Lower lobe of right lung (tissue), 2 donors: ENCODE results near the gene ANGPTL4. TPM values are rescaled to one million over a fixed set of nuclear protein-coding genes. Genes with fewer than 3 reads are reported as not detected.
"Not testable (repeated sequence)": the region's sequence is repeated elsewhere in the genome, so short reads cannot be mapped to it uniquely, and the experiment has no call there.

Experiments
- ATAC-seq, 2 donors: fragments of 200-7000 bp; cut with Tn5 transposase; one replicate each; pipeline ENCODE4 v1.9.1; 2020 to 2022; ENCODE audit warnings: mild to moderate bottlenecking in 2 of 2, moderate library complexity in 2 of 2
- DNase-seq: peaks from one replicate; pipeline ENCODE4 v3.0.0-alpha.2; 2020
- H3K27ac ChIP-seq: fragments of 200-600 bp; one replicate; pipeline ENCODE4 v1.8.0; 2022
- H3K27me3 ChIP-seq: fragments of 200-600 bp; one replicate; pipeline ENCODE4 v1.8.0; 2022; ENCODE audit warnings: low read depth
- H3K36me3 ChIP-seq: fragments of 200-600 bp; one replicate; pipeline ENCODE4 v1.8.0; 2022; ENCODE audit warnings: mild to moderate bottlenecking
- H3K4me1 ChIP-seq: fragments of 200-600 bp; one replicate; pipeline ENCODE4 v1.8.0; 2022
- H3K4me3 ChIP-seq: fragments of 200-600 bp; one replicate; pipeline ENCODE4 v1.8.0; 2022; ENCODE audit warnings: mild to moderate bottlenecking
- H3K9me3 ChIP-seq: fragments of 200-600 bp; one replicate; pipeline ENCODE4 v1.8.0; 2022
- intact Hi-C: fragments of 100-400 bp; cut with DNase I; formaldehyde crosslinking; loops from one replicate; pipeline ENCODE4 v1.11.0; 2022
- total RNA-seq: library from RNA; stranded (reverse); fragmentation: NEBNext Ultra II Directional; extraction: Animal tissue kit (Norgen Biotek cat#: 25700); gene quantifications from one replicate; pipeline ENCODE4 v1.2.1, GENCODE V29; 2021
- TF ChIP-seq, protein P1 (sequence below): fragments of 200-600 bp; IDR thresholded peaks from one replicate; pipeline ENCODE4 v1.8.0; 2022; ENCODE audit warnings: antibody characterized with exemption, mild to moderate bottlenecking
- donor health status: DM: no; HTN: yes; CAD: no; lungs with severe emphysema.

The ANGPTL4 gene
- total RNA-seq, 1 donor from 2014 or later = 11.0 TPM

DNA sequence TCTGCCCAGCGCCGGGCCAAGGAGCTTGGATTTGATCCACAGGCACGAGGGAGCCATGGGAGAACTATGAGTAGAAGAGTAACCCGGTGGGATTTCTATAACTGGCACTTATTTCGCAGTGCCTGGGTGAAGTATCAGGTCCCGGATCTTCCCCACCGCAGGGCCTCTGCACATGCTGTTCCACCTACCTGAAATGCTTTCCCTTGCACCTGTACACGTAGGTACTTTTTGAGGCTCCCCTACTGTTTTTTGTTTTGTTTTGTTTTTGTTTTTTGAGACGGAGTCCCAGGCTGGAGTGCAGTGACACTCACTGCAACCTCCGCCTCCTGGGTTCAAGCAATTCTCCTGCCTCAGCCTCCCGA, 20.5 kb upstream of the ANGPTL4 start:
- DNase-seq (no peak), ATAC-seq (no peak)
- Histone ChIP-seq H3K4me1 (peaks cover 44% of the 10 kb centered on the region), H3K36me3 (no peaks in the 10 kb centered on the region), H3K27me3 (peaks cover 4% of the 10 kb centered on the region), H3K27ac (peak overlapping the region; percentile 97), H3K4me3 (peak overlapping the region; percentile 79), H3K9me3 (no peaks in the 10 kb centered on the region)
- TF ChIP-seq, protein P1, sequence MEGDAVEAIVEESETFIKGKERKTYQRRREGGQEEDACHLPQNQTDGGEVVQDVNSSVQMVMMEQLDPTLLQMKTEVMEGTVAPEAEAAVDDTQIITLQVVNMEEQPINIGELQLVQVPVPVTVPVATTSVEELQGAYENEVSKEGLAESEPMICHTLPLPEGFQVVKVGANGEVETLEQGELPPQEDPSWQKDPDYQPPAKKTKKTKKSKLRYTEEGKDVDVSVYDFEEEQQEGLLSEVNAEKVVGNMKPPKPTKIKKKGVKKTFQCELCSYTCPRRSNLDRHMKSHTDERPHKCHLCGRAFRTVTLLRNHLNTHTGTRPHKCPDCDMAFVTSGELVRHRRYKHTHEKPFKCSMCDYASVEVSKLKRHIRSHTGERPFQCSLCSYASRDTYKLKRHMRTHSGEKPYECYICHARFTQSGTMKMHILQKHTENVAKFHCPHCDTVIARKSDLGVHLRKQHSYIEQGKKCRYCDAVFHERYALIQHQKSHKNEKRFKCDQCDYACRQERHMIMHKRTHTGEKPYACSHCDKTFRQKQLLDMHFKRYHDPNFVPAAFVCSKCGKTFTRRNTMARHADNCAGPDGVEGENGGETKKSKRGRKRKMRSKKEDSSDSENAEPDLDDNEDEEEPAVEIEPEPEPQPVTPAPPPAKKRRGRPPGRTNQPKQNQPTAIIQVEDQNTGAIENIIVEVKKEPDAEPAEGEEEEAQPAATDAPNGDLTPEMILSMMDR = no peak
- intact Hi-C loops = no loop called here

DNA sequence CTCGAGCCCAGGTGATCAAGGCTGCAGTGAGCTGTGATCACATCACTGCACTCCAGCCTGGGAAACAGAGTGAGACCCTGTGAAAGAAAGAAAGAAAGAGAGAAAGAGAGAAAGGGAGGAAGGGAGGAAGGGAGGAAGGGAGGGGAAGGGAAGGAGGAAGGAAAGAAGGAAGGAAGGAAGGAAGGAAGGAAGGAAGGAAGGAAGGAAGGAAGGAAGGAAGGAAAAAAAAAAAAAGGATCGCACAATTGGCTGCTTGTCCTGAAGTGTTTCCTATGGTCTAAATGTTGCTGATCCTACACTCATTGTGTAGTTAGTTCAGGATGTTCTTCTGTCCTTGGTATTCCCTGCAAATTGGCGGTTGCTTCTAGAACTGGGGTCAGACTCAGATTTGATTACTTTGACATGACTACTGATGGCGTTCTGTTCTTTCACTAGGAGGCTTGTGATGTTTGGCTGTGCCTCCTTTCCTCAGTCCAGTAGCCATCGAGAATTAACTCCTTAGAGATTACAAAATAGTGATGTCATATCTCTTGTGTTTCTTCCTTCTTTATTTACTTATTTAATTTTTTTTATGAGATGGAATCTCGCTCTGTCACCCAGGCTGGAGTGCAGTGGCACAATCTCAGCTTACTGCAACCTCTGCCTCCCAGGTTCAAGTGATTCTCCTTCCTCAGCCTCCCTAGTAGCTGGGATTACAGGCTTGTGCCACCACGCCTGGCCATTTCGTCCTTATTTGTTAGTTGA, 14.2 kb upstream of the ANGPTL4 start:
- H3K27me3 ChIP-seq, H3K9me3 ChIP-seq, H3K4me3 ChIP-seq, intact Hi-C loops, DNase-seq, H3K27ac ChIP-seq, ATAC-seq, H3K36me3 ChIP-seq: not testable (repeated sequence)
- H3K4me1 ChIP-seq = peaks cover 17% of the 10 kb centered on the region

DNA sequence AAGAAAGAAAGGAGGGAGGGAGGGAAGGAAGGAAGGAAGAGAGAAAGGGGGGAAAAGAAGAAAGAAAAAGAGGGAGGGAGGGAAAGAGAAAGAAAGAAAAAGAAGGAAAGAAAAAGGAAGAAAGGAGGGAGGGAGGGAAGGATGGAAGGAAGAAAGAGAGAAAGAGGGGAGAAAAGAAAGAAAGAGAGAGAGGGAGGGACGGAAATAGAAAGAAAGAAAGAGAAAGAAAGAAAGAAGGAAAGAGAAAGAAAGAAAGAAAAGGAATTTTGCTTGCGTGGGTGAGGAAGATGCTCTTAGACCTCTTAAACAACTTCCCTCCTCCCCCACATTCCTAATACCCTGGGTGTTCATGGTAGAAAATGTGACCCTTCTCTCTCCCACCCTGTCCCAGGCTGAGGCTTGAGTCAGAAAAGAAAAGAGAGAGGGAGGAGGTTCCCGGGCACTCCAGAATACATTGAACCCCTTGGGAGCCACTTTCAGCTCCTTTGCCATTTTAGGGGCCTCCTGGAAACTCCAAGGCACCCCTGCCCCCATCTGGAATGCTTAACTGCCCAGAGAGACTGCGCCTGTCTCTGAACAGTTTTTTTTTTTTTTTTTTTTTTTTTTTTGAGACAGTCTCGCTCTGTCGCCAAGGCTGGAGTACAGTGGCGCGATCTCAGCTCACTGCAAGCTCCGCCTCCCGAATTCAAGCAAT, 11.7 kb upstream of the ANGPTL4 start:
- intact Hi-C loops = no loop called here
- Histone ChIP-seq H3K4me3 (peak overlapping the region; percentile 18), H3K4me1 (peaks cover 31% of the 10 kb centered on the region), H3K27me3 (no peaks in the 10 kb centered on the region), H3K9me3 (no peaks in the 10 kb centered on the region), H3K36me3 (no peaks in the 10 kb centered on the region), H3K27ac (peak overlapping the region; percentile 46)
- DNase-seq (no peak), ATAC-seq (peak in 1 of 2 donors; percentile 29)
- TF ChIP-seq, protein P1 = no peak

DNA sequence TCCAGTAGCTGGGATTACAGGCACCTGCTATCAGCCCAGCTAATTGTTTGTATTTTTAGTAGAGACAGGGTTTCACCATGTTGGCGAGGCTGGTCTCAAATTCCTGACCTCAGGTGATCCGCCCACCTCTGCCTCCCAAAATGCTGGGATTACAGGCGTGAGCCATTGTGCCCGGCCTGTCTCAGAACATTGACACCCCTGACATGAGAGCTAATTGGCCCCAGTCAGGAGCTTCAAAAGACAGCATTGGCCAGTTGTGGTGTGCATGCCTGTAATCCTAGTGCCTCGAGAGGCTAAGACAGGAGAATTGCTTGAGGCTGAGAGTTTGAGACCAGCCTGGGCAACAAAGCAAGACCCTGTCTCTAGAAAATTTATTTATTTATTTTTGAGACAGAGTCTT, 11.1 kb upstream of the ANGPTL4 start:
- ATAC-seq = peak in 1 of 2 donors; percentile 5
- H3K9me3 ChIP-seq, DNase-seq, H3K27me3 ChIP-seq, intact Hi-C loops, H3K36me3 ChIP-seq, H3K4me3 ChIP-seq: not testable (repeated sequence)
- H3K4me1 ChIP-seq = peaks cover 31% of the 10 kb centered on the region
- H3K27ac ChIP-seq = peak overlapping the region; percentile 46

DNA sequence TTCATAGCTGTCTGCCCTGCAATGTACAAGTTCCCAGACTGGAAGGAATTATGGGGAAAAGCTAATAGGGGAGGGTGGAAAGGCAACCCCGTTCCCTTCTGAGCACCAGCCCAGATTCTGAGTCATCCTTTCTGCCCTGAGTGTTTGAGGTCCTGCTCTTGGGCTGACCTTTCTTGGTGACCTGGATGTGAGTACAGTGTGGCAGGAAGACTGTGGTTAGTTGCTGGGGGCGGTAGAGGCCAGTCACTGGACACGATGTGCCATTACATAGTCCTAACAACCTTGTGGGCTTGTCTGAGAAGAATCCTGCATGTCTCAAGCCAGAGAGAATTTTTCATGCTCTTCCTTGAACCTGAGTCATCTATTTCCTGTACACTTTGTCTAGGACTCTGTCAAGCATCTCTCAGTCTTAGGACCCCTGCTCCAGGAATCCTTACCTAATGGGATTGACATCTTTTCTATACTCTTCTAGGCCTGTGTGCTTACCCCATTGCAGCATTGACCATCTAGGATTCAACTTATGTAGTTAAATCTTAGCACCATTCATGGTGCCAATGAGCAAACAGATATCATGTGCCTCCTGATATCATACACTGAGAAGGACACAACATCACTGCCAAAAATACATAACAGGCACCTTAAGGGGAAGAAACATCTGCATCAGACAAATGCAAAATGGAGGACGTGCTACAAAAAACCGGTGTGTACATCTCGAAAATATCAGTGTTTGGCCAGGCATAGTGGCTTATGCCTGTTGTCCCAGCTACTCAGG, 8.1 kb upstream of the ANGPTL4 start:
- peaks cover 31% of the 10 kb centered on the region for H3K4me1 ChIP-seq
- no peaks in the 10 kb centered on the region for H3K27me3 ChIP-seq
- DNase-seq (no peak), ATAC-seq (peak; percentile 81 to 84)
- peak overlapping the region; percentile 6 for H3K27ac ChIP-seq
- intact Hi-C loops = no loop called here
- H3K9me3 ChIP-seq = no peaks in the 10 kb centered on the region
- H3K36me3 ChIP-seq = no peaks in the 10 kb centered on the region
- H3K4me3 ChIP-seq = no peak overlapping the region
- TF ChIP-seq, protein P1 = no peak

DNA sequence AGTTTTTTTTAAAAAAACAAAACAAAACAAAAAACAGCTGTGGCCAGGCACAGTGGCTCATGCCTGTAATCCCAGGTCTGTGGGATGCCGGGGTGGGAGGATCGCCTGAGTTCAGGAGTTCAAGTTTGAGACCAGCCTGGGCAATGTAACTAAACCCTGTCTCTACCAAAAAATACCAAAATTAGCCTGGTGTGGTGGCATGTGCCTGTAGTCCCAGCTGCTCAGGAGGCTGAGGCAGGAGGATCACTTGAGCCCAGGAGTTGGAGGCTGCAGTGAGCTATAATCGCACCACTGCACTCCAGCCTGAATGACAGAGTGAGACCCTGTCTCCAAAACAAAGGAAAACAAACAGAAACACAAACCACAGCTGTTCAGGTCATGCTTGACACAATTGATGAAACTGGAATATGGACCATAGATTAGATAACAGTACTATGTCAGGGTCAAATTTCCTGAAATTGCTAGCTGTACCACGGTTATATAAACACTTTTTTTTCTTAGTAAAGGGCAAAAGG, 6.9 kb upstream of the ANGPTL4 start:
- ATAC-seq = no peak
- TF ChIP-seq, protein P1 = no peak

More for the DNA sequence above, 6.9 kb upstream of the ANGPTL4 start:
- no peaks in the 10 kb centered on the region for H3K9me3 ChIP-seq
- no peak overlapping the region for H3K27ac ChIP-seq
- H3K27me3 ChIP-seq = no peaks in the 10 kb centered on the region
- H3K4me3 ChIP-seq = no peak overlapping the region
- H3K36me3 ChIP-seq = no peaks in the 10 kb centered on the region
- H3K4me1 ChIP-seq = peaks cover 42% of the 10 kb centered on the region
- intact Hi-C loops = no loop called here
- no peak for DNase-seq
